ENCODE measurements around the gene CRTAC1. TPM values are rescaled to one million over a fixed set of nuclear protein-coding genes. Genes with fewer than 3 reads are reported as not detected.

Gene CRTAC1
- polyA plus RNA-seq, 1 of the 3 experiments (the other 2 are of a cell fraction), result 0.05 TPM

- TF ChIP-seq PBX3 (IDR thresholded peaks at IDR 0.05), result no peak
- no peak for TF ChIP-seq MAX (IDR thresholded peaks at IDR 0.05; ENCODE audit: low read depth)
- no peak for TF ChIP-seq IRF3 (IDR thresholded peaks at IDR 0.05; ENCODE audit: low read depth, low read length)
Observed at GRCh38 chr10:97876402-97876801, 154.0 kb downstream of the CRTAC1 start (continued).

GRCh38 chr10:97875391-97875790 lies 155.0 kb downstream of the CRTAC1 start:
- no peaks in the 10 kb centered on the region for H3F3A ChIP-seq (replicated peaks; ENCODE audit: insufficient read depth)
- no peaks in the 10 kb centered on the region for H4K20me1 ChIP-seq (ENCODE audit: insufficient read depth)
- ChIA-PET POLR2A (no interaction called here), CTCF (interaction anchor here (0.9 to 9.1 kb wide), 6 partner anchors 12 to 114 kb away, joined by 4 to 277 read pairs (median 16); no protein-coding TSS in a partner anchor)
- DNase-seq, result no peak
- H3K27ac ChIP-seq (ENCODE audit: low read depth in 2 of 2, low read length in 1 of 2), result no peak overlapping the region
- no peaks in the 10 kb centered on the region for H3K36me3 ChIP-seq (replicated peaks in 1 of 2; ENCODE audit: control insufficient read depth in 1 of 2, insufficient read depth in 2 of 2, low read length in 1 of 2)
- peaks cover 8% of the 10 kb centered on the region; the same call in 1 of the 2 replicates for H3K27me3 ChIP-seq (ENCODE audit: insufficient read depth)
- TF ChIP-seq EP300 (IDR thresholded peaks at IDR 0.05; ENCODE audit: borderline replicate concordance in 1 of 2, low read depth in 1 of 2, low read length in 1 of 2) (no peak), REST (IDR thresholded peaks at IDR 0.05; ENCODE audit: low read depth, low read length) (no peak), ZBTB33 (IDR thresholded peaks at IDR 0.05; ENCODE audit: borderline replicate concordance, low read depth) (no peak), USF1 (IDR thresholded peaks at IDR 0.05; ENCODE audit: borderline replicate concordance, low read depth) (no peak), TEAD4 (IDR thresholded peaks at IDR 0.05; ENCODE audit: borderline replicate concordance, insufficient read depth) (no peak), MXI1 (IDR thresholded peaks at IDR 0.05; ENCODE audit: low read depth, low read length) (no peak), MAX (IDR thresholded peaks at IDR 0.05; ENCODE audit: low read depth) (no peak), JUND (IDR thresholded peaks at IDR 0.05) (no peak), NFIC (IDR thresholded peaks at IDR 0.05; ENCODE audit: borderline replicate concordance) (no peak), SMC3 (IDR thresholded peaks at IDR 0.05; ENCODE audit: low read depth, low read length) (no peak), IRF3 (IDR thresholded peaks at IDR 0.05; ENCODE audit: low read depth, low read length) (no peak), GATA2 (CRISPR knock-in tag; IDR thresholded peaks at IDR 0.05) (no peak), RFX5 (IDR thresholded peaks at IDR 0.05; ENCODE audit: low read length) (no peak)
- no peaks in the 10 kb centered on the region for H3K9me2 ChIP-seq
- H3K79me2 ChIP-seq (ENCODE audit: insufficient read depth), result no peaks in the 10 kb centered on the region
- H2AFZ ChIP-seq (ENCODE audit: low read depth), result no peak overlapping the region
- peaks cover 0 to 11% of the 10 kb centered on the region in 2 experiments; a peak in 1 of 4 replicates for H3K4me1 ChIP-seq (ENCODE audit: control insufficient read depth in 1 of 2, insufficient read depth in 2 of 2, low read depth in 1 of 2, low read length in 1 of 2)
- no peak overlapping the region for H3K4me2 ChIP-seq
- H3K4me3 ChIP-seq (ENCODE audit: low read depth in 2 of 2, low read length in 1 of 2), result no peak overlapping the region
- H3K9ac ChIP-seq, result no peak overlapping the region
- no peaks in the 10 kb centered on the region for H3K9me3 ChIP-seq
- WGBS (ENCODE audit: low lambda C conversion rate), result 74% methylated on average over 4 of the region's 7 CpGs
